Activated effector memory CD4-positive, alpha-beta T cell treated with Interleukin-2 at 50 U/mL for 16 hours (primary cell): ENCODE measurements around the gene F12.
A peak's percentile ranks its signal among the peaks of the same experiment; 100 is the strongest.

Source experiments
- DNase-seq: peaks from one replicate; pipeline ENCODE4 v3.0.0-alpha.2; 2020

The F12 gene

GRCh38 chr5:177409043-177409801 is at the start of gene F12:
F12 (minus strand) TSS chr5:177409564; CDS start chr5:177409527, 37 bp downstream.
- no peak for DNase-seq

GRCh38 chr5:177458912-177459350 is 49.6 kb upstream of the F12 start:
- DNase-seq = no peak

DNA sequence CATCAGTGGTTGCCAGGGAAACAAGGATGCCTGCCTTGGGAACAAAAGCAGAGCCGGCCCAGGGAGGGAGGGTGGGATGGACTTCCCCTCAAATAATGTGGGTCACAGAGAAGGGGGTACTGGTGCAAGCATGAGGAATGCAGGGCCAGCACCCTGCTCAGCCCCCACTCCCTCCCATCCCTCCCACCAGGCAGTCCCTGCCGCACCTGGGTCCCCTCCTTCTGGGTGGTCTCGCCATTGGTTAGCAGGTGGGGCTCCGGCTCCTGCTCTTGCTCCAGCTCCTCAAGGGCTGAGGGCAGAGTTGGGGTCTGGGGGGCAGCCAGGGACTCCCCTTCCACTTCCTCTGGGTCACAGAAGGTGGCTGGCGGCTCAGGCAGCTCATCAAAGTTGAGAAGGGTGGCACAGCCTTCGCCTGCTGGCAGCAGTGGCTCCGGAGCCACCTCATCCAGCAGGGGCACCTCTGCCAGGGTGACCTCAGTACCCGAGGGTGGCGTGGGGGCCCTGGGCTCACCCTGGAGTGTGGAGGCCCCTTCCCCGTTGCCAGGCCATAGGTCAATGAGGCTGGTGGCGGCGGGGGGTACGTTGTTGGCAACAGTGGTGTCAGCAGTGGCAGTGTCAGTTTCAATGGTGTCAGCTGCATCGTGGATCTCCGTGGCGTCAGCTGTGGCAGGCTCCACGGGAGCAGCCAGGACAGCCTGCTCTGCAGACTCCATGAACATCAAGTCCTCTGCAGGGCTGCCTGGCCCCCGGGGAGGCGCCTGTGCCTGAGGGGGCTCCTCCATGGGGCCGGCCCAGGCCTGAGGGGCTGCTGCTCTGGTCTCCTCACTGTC is 48.7 kb upstream of the F12 start:
- DNase-seq = no peak

GRCh38 chr5:177456976-177457851 is 47.9 kb upstream of the F12 start:
- no peak for DNase-seq

GRCh38 chr5:177456591-177456964 is 47.2 kb upstream of the F12 start:
- no peak for DNase-seq

GRCh38 chr5:177455661-177456590 is 46.6 kb upstream of the F12 start:
- peak; percentile 89 for DNase-seq

DNA sequence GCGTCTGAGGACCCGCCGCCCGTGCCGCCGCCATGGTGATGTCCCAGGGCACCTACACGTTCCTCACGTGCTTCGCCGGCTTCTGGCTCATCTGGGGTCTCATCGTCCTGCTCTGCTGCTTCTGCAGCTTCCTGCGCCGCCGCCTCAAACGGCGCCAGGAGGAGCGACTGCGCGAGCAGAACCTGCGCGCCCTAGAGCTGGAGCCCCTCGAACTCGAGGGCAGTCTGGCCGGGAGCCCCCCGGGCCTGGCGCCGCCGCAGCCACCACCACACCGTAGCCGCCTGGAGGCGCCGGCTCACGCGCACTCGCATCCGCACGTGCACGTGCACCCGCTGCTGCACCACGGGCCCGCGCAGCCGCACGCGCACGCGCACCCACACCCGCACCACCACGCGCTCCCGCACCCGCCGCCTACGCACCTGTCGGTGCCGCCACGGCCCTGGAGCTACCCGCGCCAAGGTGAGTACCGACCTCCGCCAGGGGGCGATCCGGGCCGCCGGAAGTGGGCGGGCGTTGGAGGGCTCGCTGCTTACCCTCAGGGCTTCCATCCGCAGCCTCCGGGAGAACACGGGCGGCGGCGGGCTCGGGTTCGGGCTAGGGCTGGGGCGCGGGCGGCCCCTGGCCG is 45.8 kb upstream of the F12 start:
- DNase-seq = peak; percentile 88

GRCh38 chr5:177454397-177455035 is 45.2 kb upstream of the F12 start:
- peak; percentile 89 for DNase-seq

DNA sequence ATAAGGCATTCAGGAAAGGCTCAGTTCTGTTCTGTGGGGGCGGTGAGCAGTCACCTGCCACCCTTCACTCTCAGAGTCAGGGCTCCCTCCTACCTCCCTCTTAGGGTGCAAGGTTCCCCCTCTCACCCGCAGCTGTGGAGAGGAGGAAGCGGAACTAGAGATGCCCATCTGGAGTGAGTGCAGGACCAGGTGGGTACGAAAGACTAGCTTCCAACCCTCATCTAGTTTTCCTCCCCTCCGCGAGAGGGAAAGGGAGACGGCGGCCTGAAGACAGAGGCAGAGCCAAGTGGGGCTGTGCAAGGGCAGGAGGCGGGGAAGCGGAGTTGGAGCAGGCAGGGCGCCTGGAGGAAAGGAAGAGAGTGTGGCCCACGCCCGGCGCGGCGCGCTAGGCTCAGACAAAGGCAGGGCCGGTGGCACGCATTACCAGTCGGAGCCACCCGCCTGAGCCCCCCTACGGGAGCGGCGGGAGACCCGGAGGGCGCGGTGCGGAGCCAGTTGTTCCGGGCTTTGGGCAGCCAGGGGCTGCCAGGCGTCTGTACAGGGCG is 44.6 kb upstream of the F12 start:
- DNase-seq = no peak

DNA sequence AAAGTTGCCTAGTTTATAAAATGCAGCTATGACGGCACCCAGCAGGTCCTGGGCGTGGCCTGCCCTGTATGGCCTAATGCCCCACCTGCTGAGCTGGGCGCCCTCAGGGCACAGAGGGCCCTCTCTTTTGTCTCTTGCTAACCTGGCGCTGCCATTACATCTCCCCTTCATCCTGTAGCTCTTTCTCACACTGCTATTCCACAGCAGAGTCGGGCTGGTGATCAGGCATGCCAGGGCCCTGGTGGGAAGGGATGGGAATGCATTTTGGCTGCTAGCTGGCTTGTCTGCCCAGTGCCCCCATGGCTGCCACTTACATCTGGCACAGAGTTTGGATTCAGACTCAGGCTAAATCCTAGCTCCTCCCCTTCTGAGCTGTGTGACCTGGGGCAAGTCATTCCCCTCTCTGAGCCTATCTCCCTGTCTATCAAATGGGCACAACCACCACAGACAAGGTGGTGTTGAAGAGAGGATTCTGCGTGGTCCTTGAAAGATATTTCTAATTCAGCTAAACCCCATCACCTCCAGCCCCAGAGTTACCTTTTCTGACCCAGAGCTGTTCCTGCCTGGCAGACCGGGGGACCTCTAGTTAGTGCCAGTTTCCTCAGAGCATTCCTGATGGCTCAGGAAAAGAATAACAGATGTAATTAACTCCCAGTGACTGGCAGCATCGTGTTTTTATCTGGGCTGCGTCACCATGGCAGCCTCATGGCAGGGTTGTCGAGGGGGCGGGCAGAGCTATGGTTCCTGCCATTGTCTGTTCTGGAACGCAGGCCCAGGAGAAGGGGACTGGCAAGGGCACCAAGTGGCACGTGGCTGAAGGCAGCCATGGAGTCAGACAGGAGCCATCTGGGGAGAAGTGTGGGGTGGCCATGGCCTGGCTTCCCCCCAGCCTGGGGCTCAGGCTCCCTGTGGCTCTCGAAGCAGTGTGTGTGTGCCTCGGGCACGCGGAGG is 43.6 kb upstream of the F12 start:
- no peak for DNase-seq

- DNase-seq = no peak
Measured at GRCh38 chr5:177450667-177451424, 41.5 kb upstream of the F12 start.

- no peak for DNase-seq
Measured at GRCh38 chr5:177449140-177450061, 40.0 kb upstream of the F12 start.

DNA sequence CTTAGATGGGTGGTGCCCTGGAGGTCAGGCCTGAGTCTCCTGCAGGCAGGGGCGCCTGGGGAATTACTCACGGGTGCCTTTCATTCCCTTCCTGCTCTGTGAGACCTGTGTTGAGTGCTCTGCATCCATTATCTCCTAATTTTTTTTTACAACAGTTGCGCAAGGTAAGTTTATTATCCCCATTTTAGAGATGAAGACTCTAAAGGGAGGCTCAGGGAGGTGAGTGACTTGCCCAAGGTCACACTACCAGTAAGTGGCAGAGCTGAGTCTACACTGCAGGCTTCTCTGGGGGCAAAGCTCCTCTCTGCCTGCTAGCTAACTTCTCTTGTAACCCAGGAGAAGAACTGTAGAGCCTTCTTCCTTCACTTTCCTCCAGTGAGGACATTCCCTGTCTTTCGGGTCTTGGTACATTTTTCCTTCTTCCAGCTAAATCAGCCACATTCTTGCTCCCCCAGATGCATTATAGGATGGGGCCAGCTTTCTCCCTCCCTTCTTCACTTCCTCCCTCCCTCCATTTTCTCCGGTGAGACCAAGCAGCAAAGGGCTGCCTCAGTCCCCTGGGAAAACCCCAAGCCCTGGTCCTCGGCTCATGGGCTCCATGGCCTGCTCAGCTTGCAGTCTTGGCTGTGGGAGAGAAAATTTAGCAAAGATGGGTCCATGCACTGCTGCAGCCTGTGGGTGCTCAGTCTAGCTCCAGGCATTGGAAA is 39.0 kb upstream of the F12 start:
- DNase-seq = no peak

- DNase-seq = no peak
Measured at GRCh38 chr5:177447611-177448243, 38.4 kb upstream of the F12 start.

DNA sequence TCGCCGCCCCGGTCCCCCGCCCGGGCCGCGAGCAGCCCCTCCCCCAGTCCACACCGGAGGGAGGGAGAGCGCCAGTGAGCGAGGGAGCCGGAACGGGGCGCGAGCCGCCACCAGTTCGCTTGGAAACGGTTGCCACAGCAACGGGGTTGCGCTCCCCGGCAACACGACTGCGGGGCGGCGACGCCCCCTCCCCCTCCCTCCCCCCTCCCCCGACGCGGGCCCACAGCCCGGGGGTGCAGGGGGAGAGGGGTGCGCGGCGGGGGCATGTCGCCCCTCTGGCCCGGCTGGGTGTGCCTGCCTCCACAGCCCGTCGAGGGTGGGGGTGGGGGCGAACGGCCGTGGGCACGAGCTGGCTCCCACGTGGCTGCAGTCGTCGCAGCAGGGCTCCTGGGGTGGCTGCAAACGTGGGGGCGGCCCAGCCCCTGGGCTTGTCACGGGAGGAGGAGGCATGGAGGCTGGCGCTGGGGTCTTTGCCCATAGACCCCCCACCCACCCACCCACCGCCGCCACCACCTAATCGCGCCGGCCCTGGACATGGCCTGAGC is 37.8 kb upstream of the F12 start:
- DNase-seq = peak; percentile 56
